OCI-LY7 (cell line): Measurements from ENCODE around the gene MUC22. TPM values are rescaled to one million over a fixed set of nuclear protein-coding genes. Genes with fewer than 3 reads are reported as not detected.

Source experiments
- BruUV-seq: library from RNA; stranded (reverse); fragments of 400-500 nt; replicated peaks from 2 replicates; lab custom pipeline; 2021; lab: Mats Ljungman, UMichigan
- CTCF ChIA-PET: fragments of 300-600 bp; sonication (Branson Sonifier 250); formaldehyde crosslinking; loops from one replicate; lab custom pipeline; 2022; ENCODE audit warnings: antibody characterized with exemption; ENCODE audit not compliant: unreplicated experiment; lab: Charles Lee
- POLR2A ChIA-PET: fragments of 300-600 bp; sonication (Branson Sonifier 250); formaldehyde crosslinking; loops from one replicate; lab custom pipeline; 2022; ENCODE audit warnings: antibody characterized with exemption; lab: Charles Lee
- DNase-seq: peaks from one replicate; pipeline ENCODE4 v3.0.0-alpha.2; 2015; ENCODE audit warnings: low spot score
- H2AFZ ChIP-seq: fragments of 200-600 bp; sonication (generic), shearing (Covaris generic); 2 replicates; pipeline ENCODE4 v1.6.1; 2014; ENCODE audit warnings: mild to moderate bottlenecking, antibody characterized with exemption, low read length, moderate library complexity
- H3K27ac ChIP-seq: fragments of 200-600 bp; sonication (generic); 2 replicates; pipeline ENCODE4 v1.5.1; 2014; ENCODE audit warnings: mixed run types, low read depth, mild to moderate bottlenecking, moderate library complexity, low read length, inconsistent platforms; ENCODE audit not compliant: poor library complexity, severe bottlenecking
- H3K36me3 ChIP-seq: fragments of 200-600 bp; sonication (generic); 2 replicates; pipeline ENCODE4 v1.6.1; 2014; ENCODE audit warnings: mild to moderate bottlenecking, antibody characterized with exemption, low read length, moderate library complexity, mixed read lengths; ENCODE audit not compliant: insufficient read depth
- H3K4me1 ChIP-seq: fragments of 200-600 bp; sonication (generic); 2 replicates; pipeline ENCODE4 v1.5.1; 2014; ENCODE audit warnings: mild to moderate bottlenecking, low read length; ENCODE audit not compliant: insufficient read depth, poor library complexity, severe bottlenecking
- H3K4me2 ChIP-seq: fragments of 200-600 bp; sonication (generic); 2 replicates; pipeline ENCODE4 v1.6.1; 2014; ENCODE audit warnings: mild to moderate bottlenecking, low read length
- H3K4me3 ChIP-seq: fragments of 200-600 bp; sonication (generic); 2 replicates; pipeline ENCODE4 v1.5.1; 2014; ENCODE audit warnings: mild to moderate bottlenecking, low read depth, low read length; ENCODE audit not compliant: poor library complexity, severe bottlenecking
- H3K79me2 ChIP-seq: fragments of 200-600 bp; sonication (generic); 2 replicates; pipeline ENCODE4 v1.6.1; 2016; ENCODE audit warnings: low read depth, mild to moderate bottlenecking, low read length, moderate library complexity, mixed read lengths; ENCODE audit not compliant: insufficient read depth
- H3K9me2 ChIP-seq: fragments of 200-600 bp; sonication (generic); 2 replicates; pipeline ENCODE4 v1.6.1; 2016; ENCODE audit warnings: mild to moderate bottlenecking, low read length, mixed read lengths; ENCODE audit not compliant: insufficient read depth
- H3K9me3 ChIP-seq: fragments of 200-600 bp; sonication (generic); 2 replicates; pipeline ENCODE4 v1.6.1; 2014; ENCODE audit warnings: mild to moderate bottlenecking, mixed run types, low read length, mixed read lengths
- H4K20me1 ChIP-seq: fragments of 200-600 bp; sonication (generic); 2 replicates; pipeline ENCODE4 v1.6.1; 2014; ENCODE audit warnings: mild to moderate bottlenecking, antibody characterized with exemption, low read length, moderate library complexity, mixed read lengths; ENCODE audit not compliant: insufficient read depth
- CTCF ChIP-seq: fragments of 200-600 bp; sonication (generic); conservative IDR thresholded peaks from 2 replicates; pipeline ENCODE4 v1.5.1; 2014; ENCODE audit warnings: mild to moderate bottlenecking, antibody characterized with exemption, low read length, moderate library complexity, mixed read lengths
- EZH2phosphoT487 ChIP-seq: fragments of 200-600 bp; sonication (generic); IDR thresholded peaks from 2 replicates; pipeline ENCODE4 v1.6.1; 2018; ENCODE audit warnings: low read depth, borderline replicate concordance, mild to moderate bottlenecking, mixed run types, antibody characterized with exemption, low read length, moderate library complexity, mixed read lengths
- intact Hi-C: fragments of 100-400 bp; cut with micrococcal nuclease; formaldehyde crosslinking; loops from one replicate; pipeline ENCODE4 v1.10.0; 2022; ENCODE audit not compliant: unreplicated experiment
- total RNA-seq, 2 experiments: library from RNA; depleted of rRNA in 1 of 2; stranded (reverse); fragments of >200 nt in 1 of 2; shearing (Covaris generic) in 1 of 2; gene quantifications; 2 replicates each; pipeline ENCODE4 v1.2.3, GENCODE V29; 2014 to 2022

MUC22 gene
- total RNA-seq, 2 experiments from 2014 or later = not detected

- no peaks in the 10 kb centered on the region for H3K4me1 ChIP-seq
- H4K20me1 ChIP-seq = no peaks in the 10 kb centered on the region
- POLR2A ChIA-PET = interaction anchor here (0.6 kb wide), 1 partner anchor 899 kb away, joined by 3 read pairs; no protein-coding TSS in a partner anchor
- no peak overlapping the region for H3K27ac ChIP-seq
- no peak overlapping the region for H3K4me3 ChIP-seq
- no peak for TF ChIP-seq CTCF
- TF ChIP-seq EZH2phosphoT487 = no peak
- CTCF ChIA-PET = no interaction called here
- H3K79me2 ChIP-seq = no peaks in the 10 kb centered on the region
- no peaks in the 10 kb centered on the region for H3K9me3 ChIP-seq
- H3K36me3 ChIP-seq = no peaks in the 10 kb centered on the region
- H2AFZ ChIP-seq = no peak overlapping the region
- no peak for DNase-seq
- no TSS peak for BruUV-seq
- intact Hi-C loops = no loop called here
- H3K9me2 ChIP-seq = no peaks in the 10 kb centered on the region
- no peak overlapping the region for H3K4me2 ChIP-seq
Measured at GRCh38 chr6:31074401-31074800, 64.1 kb downstream of the MUC22 start.

GRCh38 chr6:31075528-31075927 lies 65.3 kb downstream of the MUC22 start:
- H3K4me3 ChIP-seq = no peak overlapping the region
- H3K4me2 ChIP-seq = no peak overlapping the region
- intact Hi-C loops = no loop called here
- no peaks in the 10 kb centered on the region for H3K9me3 ChIP-seq
- CTCF ChIA-PET = no interaction called here
- TF ChIP-seq CTCF (no peak), EZH2phosphoT487 (no peak)
- POLR2A ChIA-PET = interaction anchor here (0.6 kb wide), 1 partner anchor 192 kb away, joined by 3 read pairs; no protein-coding TSS in a partner anchor
- H3K4me1 ChIP-seq = no peaks in the 10 kb centered on the region
- H3K9me2 ChIP-seq = no peaks in the 10 kb centered on the region
- BruUV-seq = no TSS peak
- no peak overlapping the region for H2AFZ ChIP-seq
- H3K27ac ChIP-seq = no peak overlapping the region
- DNase-seq = no peak
- H3K36me3 ChIP-seq = no peaks in the 10 kb centered on the region
- no peaks in the 10 kb centered on the region for H3K79me2 ChIP-seq
- H4K20me1 ChIP-seq = no peaks in the 10 kb centered on the region

- H3K36me3 ChIP-seq = no peaks in the 10 kb centered on the region
- H3K9me2 ChIP-seq = no peaks in the 10 kb centered on the region
- H2AFZ ChIP-seq = no peak overlapping the region
- H3K9me3 ChIP-seq = no peaks in the 10 kb centered on the region
- no peaks in the 10 kb centered on the region for H3K4me1 ChIP-seq
- H4K20me1 ChIP-seq = no peaks in the 10 kb centered on the region
- no peak overlapping the region for H3K4me2 ChIP-seq
- BruUV-seq = no TSS peak
- no peak for TF ChIP-seq CTCF
- no peak for TF ChIP-seq EZH2phosphoT487
- intact Hi-C loops = no loop called here
- DNase-seq = no peak
- H3K27ac ChIP-seq = no peak overlapping the region
- POLR2A ChIA-PET = no interaction called here
- CTCF ChIA-PET = no interaction called here
- H3K79me2 ChIP-seq = no peaks in the 10 kb centered on the region
- no peak overlapping the region for H3K4me3 ChIP-seq
Measured at GRCh38 chr6:31076611-31077010, 66.3 kb downstream of the MUC22 start.
